Activated CD8-positive, alpha-beta T cell treated with anti-CD3 and anti-CD28 coated beads for 36 hours (primary cell): ENCODE data around the gene BCL3. TPM values are rescaled to one million over a fixed set of nuclear protein-coding genes. Genes with fewer than 3 reads are reported as not detected.

Source experiments
- ATAC-seq: fragments of 200-7000 bp; cut with Tn5 transposase; one replicate; pipeline ENCODE4 v1.10.0; 2021; ENCODE audit warnings: mild to moderate bottlenecking, moderate library complexity
- CTCF ChIA-PET: fragments of 350-600 bp; sonication (Branson Sonifier 250); formaldehyde crosslinking; loops from one replicate; lab custom pipeline; 2021; ENCODE audit warnings: antibody characterized with exemption; lab: Charles Lee
- POLR2A ChIA-PET: fragments of 350-600 bp; sonication (Branson Sonifier 250); formaldehyde crosslinking; loops from one replicate; lab custom pipeline; 2021; ENCODE audit warnings: antibody characterized with exemption; lab: Charles Lee
- DNase-seq: peaks from one replicate; pipeline ENCODE4 v3.0.0-alpha.2; 2020
- H3K27ac Mint-ChIP-seq: one replicate; pipeline ENCODE4 v1.8.0; 2021; ENCODE audit warnings: mild to moderate bottlenecking, mixed read lengths
- H3K27me3 Mint-ChIP-seq: one replicate; pipeline ENCODE4 v1.8.0; 2021; ENCODE audit warnings: mixed read lengths
- H3K36me3 Mint-ChIP-seq: one replicate; pipeline ENCODE4 v1.8.0; 2021; ENCODE audit warnings: low read depth, mixed read lengths
- H3K4me1 Mint-ChIP-seq: one replicate; pipeline ENCODE4 v1.8.0; 2021; ENCODE audit warnings: low read depth, mixed read lengths
- H3K4me3 Mint-ChIP-seq: one replicate; pipeline ENCODE4 v1.8.0; 2021; ENCODE audit warnings: mild to moderate bottlenecking, moderate library complexity, mixed read lengths
- H3K9me3 Mint-ChIP-seq: one replicate; pipeline ENCODE4 v1.8.0; 2021; ENCODE audit warnings: mixed read lengths
- intact Hi-C: fragments of 100-400 bp; cut with micrococcal nuclease; formaldehyde crosslinking; loops from one replicate; pipeline ENCODE4 v1.10.0; 2022
- microRNA-seq: library from miRNA; unstranded; fragments of <30 nt; microRNA quantifications from one replicate; pipeline ENCODE4 v1.2.0, GENCODE V29; 2022; ENCODE audit warnings: borderline microRNAs expressed, borderline replicate concordance
- total RNA-seq, 2 experiments: library from RNA; stranded (reverse); gene quantifications; one replicate each; pipeline ENCODE4 v1.2.3, GENCODE V29; 2021
- TF ChIP-seq, protein P1 (sequence below): fragments of 200-600 bp; IDR thresholded peaks from one replicate; pipeline ENCODE4 v1.8.0; 2022; ENCODE audit warnings: antibody characterized with exemption, mild to moderate bottlenecking

BCL3 gene
- total RNA-seq, 2 experiments from 2014 or later = 22.8 to 27.7 TPM

DNA sequence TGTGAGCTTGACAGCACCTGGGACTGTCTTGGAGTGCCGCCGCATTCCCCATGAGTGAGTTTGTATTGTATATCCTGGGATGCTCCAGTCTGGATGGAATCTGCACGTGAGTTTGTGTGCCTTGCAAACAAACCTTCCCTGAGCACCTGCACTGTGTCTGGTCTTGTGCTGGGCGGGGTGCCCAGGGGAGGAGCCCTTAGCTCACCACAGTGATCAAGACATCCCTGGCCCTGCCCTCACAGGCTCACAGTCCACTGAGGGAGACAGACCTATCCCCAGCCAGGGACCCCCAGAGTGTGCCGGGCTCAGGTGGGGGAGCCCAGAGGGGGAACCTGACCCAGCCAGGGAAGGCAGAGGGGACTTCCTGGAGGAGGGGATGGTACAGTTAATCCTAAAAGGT lies 58.7 kb downstream of the BCL3 start:
- no peaks in the 10 kb centered on the region for H3K36me3 Mint-ChIP-seq
- peaks cover 22% of the 10 kb centered on the region for H3K27me3 Mint-ChIP-seq
- H3K9me3 Mint-ChIP-seq = no peaks in the 10 kb centered on the region
- no peaks in the 10 kb centered on the region for H3K4me1 Mint-ChIP-seq
- TF ChIP-seq, protein P1, sequence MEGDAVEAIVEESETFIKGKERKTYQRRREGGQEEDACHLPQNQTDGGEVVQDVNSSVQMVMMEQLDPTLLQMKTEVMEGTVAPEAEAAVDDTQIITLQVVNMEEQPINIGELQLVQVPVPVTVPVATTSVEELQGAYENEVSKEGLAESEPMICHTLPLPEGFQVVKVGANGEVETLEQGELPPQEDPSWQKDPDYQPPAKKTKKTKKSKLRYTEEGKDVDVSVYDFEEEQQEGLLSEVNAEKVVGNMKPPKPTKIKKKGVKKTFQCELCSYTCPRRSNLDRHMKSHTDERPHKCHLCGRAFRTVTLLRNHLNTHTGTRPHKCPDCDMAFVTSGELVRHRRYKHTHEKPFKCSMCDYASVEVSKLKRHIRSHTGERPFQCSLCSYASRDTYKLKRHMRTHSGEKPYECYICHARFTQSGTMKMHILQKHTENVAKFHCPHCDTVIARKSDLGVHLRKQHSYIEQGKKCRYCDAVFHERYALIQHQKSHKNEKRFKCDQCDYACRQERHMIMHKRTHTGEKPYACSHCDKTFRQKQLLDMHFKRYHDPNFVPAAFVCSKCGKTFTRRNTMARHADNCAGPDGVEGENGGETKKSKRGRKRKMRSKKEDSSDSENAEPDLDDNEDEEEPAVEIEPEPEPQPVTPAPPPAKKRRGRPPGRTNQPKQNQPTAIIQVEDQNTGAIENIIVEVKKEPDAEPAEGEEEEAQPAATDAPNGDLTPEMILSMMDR = no peak
- no peak overlapping the region for H3K27ac Mint-ChIP-seq
- no peak overlapping the region for H3K4me3 Mint-ChIP-seq
- DNase-seq = no peak
- ChIA-PET CTCF (interaction anchor here (1.0 to 1.2 kb wide), 5 partner anchors 9 to 150 kb away, joined by 3 to 4 read pairs (median 3); no protein-coding TSS in a partner anchor), POLR2A (no interaction called here)
- ATAC-seq = no peak
- intact Hi-C loops = no loop called here

- Mint-ChIP-seq H3K36me3 (no peaks in the 10 kb centered on the region), H3K27me3 (peaks cover 22% of the 10 kb centered on the region), H3K27ac (no peak overlapping the region), H3K9me3 (no peaks in the 10 kb centered on the region), H3K4me1 (no peaks in the 10 kb centered on the region), H3K4me3 (no peak overlapping the region)
- POLR2A ChIA-PET = no interaction called here
- intact Hi-C loops = no loop called here
- ATAC-seq = no peak
- CTCF ChIA-PET = interaction anchor here (1.0 to 1.2 kb wide), 5 partner anchors 9 to 151 kb away, joined by 3 to 4 read pairs (median 3); no protein-coding TSS in a partner anchor
- DNase-seq = no peak
- TF ChIP-seq, protein P1 = no peak
These were observed 59.3 kb downstream of the BCL3 start for GRCh38 chr19:44807652-44808462.

DNA sequence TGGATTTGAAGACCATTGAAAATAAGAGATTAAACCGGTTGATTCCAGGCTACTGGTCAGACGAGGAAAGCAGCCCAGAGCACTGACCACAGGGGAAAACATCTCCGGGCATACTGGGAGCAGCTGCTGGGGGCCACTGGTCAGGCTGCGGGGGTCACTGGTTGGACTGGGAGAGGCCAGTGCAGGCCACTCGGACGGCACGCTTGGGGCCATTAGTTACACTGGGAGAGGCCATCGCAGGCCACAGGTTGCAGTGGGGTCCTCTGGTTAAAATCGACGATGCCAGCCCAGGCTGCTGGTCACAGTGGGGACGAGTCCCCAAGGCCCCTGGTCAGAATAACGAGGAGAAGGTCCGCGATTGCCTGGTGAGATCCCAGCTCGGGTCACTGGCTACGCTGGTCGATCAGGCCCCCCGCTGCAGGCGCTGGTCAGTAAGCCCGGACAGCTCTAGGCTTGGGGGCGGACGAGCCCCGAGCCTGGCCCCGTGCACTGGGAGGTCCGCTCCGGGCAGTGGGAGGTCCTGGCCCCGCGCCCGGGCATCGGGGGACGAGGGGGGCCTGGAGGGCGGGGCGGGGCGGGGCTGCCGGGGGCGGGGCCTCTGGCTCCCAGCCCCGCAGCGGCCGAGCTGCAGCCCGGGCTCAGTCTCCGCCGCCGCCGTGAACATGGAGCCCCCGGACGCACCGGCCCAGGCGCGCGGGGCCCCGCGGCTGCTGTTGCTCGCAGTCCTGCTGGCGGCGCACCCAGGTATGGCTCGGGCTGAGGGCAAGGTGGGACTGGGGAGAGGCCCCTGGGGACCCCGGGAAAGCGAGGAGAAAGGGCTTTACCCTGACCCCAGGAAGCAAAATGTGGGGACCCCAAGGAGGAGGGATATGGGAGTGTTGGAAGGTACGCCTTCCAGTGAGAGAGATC lies 60.2 kb downstream of the BCL3 start, which contains the start of gene BCAM:
TSS of gene BCAM (plus strand) at position 641 of the 909 bp plus-strand sequence. CDS start at position 663, 22 bp downstream.
- DNase-seq (peak; percentile 13), ATAC-seq (no peak)
- CTCF ChIA-PET = interaction anchor here (1.2 kb wide), 1 partner anchor 38 kb away, joined by 3 read pairs; no protein-coding TSS in a partner anchor
- TF ChIP-seq, protein P1 = no peak
- POLR2A ChIA-PET = interaction anchor here (0.7 kb wide), 1 partner anchor 136 kb away, joined by 3 read pairs; no protein-coding TSS in a partner anchor
- intact Hi-C loops = no loop called here
- no peaks in the 10 kb centered on the region for H3K4me1 Mint-ChIP-seq
- peaks cover 23% of the 10 kb centered on the region for H3K27me3 Mint-ChIP-seq
- no peak within 1 kb of the TSS for H3K27ac Mint-ChIP-seq
- H3K9me3 Mint-ChIP-seq = no peaks in the 10 kb centered on the region
- H3K36me3 Mint-ChIP-seq = no peaks in the 10 kb centered on the region
- H3K4me3 Mint-ChIP-seq = no peak within 1 kb of the TSS

Small RNA genes within 50 kb of the gene (microRNA-seq; reads per million reads assigned to microRNA genes)
- not detected for gene MIR8085

Other genes with a start within 250 kb of the BCL3 start
- gene ZNF180, start 248.2 kb upstream of the BCL3 start, total RNA-seq = 1 to 10 TPM; 8.1 to 8.6 TPM
- gene CEACAM20, start 219.0 kb upstream of the BCL3 start, total RNA-seq = not detected
- gene IGSF23, start 135.1 kb upstream of the BCL3 start, total RNA-seq = not detected
- 1 to 10 TPM; 7.4 to 8.3 TPM for gene PVR, start 104.8 kb upstream of the BCL3 start, total RNA-seq
- gene CEACAM19, start 77.2 kb upstream of the BCL3 start, total RNA-seq = 1 to 10 TPM in 1 of 2 experiments, under 1 TPM in 1; 0.63 to 1.3 TPM
- not detected for gene CEACAM16, start 49.6 kb upstream of the BCL3 start, total RNA-seq
- not detected for gene CBLC, start 29.2 kb downstream of the BCL3 start, total RNA-seq
- not detected for gene BCAM, start 60.4 kb downstream of the BCL3 start, total RNA-seq
- under 1 TPM; 0.36 to 0.65 TPM for gene NECTIN2, start 97.6 kb downstream of the BCL3 start, total RNA-seq
- 100 to 1,000 TPM; 134 to 138 TPM for gene TOMM40, start 142.5 kb downstream of the BCL3 start, total RNA-seq
- 1 to 10 TPM in 1 of 2 experiments, under 1 TPM in 1; 0.87 to 1.2 TPM for gene APOE, start 157.1 kb downstream of the BCL3 start, total RNA-seq
- gene APOC1, start 165.9 kb downstream of the BCL3 start, total RNA-seq = 1 to 10 TPM; 2.5 to 3.6 TPM
- gene APOC4, start 193.5 kb downstream of the BCL3 start, total RNA-seq = not detected
- not detected for gene APOC2, start 197.3 kb downstream of the BCL3 start, total RNA-seq
- 10 to 100 TPM; 38.6 to 39.8 TPM for gene CLPTM1, start 206.7 kb downstream of the BCL3 start, total RNA-seq